Astrocyte (in vitro differentiated cells and primary cell): ENCODE data around the gene DCAF15. TPM values are rescaled to one million over a fixed set of nuclear protein-coding genes. Genes with fewer than 3 reads are reported as not detected.

Experiments used
- DNase-seq: peaks from one replicate; pipeline ENCODE4 v3.0.0-alpha.2; 2010; ENCODE audit warnings: low read depth
- FAIRE-seq: peaks from 2 replicates; lab custom pipeline; 2011; peaks lifted over from hg19 to GRCh38; lab: Jason Lieb, UNC
- H2AFZ ChIP-seq: 2 replicates; pipeline ENCODE4 v1.6.0; 2012; ENCODE audit warnings: low read depth, low read length, inconsistent platforms
- H3K27ac ChIP-seq: 2 replicates; pipeline ENCODE4 v1.5.1; 2011; ENCODE audit warnings: low read depth, low read length, inconsistent platforms
- H3K27me3 ChIP-seq: 2 replicates; pipeline ENCODE4 v1.6.0; 2011; ENCODE audit warnings: low read length, inconsistent platforms; ENCODE audit not compliant: insufficient read depth
- H3K36me3 ChIP-seq: 2 replicates; pipeline ENCODE4 v1.5.1; 2011; ENCODE audit warnings: low read length, inconsistent platforms; ENCODE audit not compliant: insufficient read depth
- H3K4me1 ChIP-seq: 2 replicates; pipeline ENCODE4 v1.5.1; 2011; ENCODE audit warnings: low read length, inconsistent platforms; ENCODE audit not compliant: insufficient read depth
- H3K4me2 ChIP-seq: 2 replicates; pipeline ENCODE4 v1.6.0; 2012; ENCODE audit warnings: low read length, inconsistent platforms
- H3K4me3 ChIP-seq: 2 replicates; pipeline ENCODE4 v1.5.1; 2011; ENCODE audit warnings: low read depth, mild to moderate bottlenecking, low read length, inconsistent platforms; ENCODE audit not compliant: insufficient read depth
- H3K79me2 ChIP-seq: 2 replicates; pipeline ENCODE4 v1.6.0; 2012; ENCODE audit warnings: mild to moderate bottlenecking, low read length, inconsistent platforms; ENCODE audit not compliant: insufficient read depth
- H3K9ac ChIP-seq: 2 replicates; pipeline ENCODE4 v1.6.0; 2012; ENCODE audit warnings: mild to moderate bottlenecking, low read length, inconsistent platforms
- H3K9me3 ChIP-seq: 2 replicates; pipeline ENCODE4 v1.5.1; 2012; ENCODE audit warnings: low read depth, mild to moderate bottlenecking, low read length, inconsistent platforms; ENCODE audit not compliant: insufficient read depth
- H4K20me1 ChIP-seq: 2 replicates; pipeline ENCODE4 v1.6.0; 2012; ENCODE audit warnings: low read length, inconsistent platforms; ENCODE audit not compliant: insufficient read depth
- H3K27ac Mint-ChIP-seq: one replicate; pipeline ENCODE4 v1.8.0; 2021; ENCODE audit warnings: mild to moderate bottlenecking, mixed read lengths; ENCODE audit not compliant: unreplicated experiment
- H3K27me3 Mint-ChIP-seq: one replicate; pipeline ENCODE4 v1.8.0; 2021; ENCODE audit warnings: low read depth, mixed read lengths; ENCODE audit not compliant: unreplicated experiment
- H3K36me3 Mint-ChIP-seq: one replicate; pipeline ENCODE4 v1.8.0; 2021; ENCODE audit warnings: low read depth, mixed read lengths; ENCODE audit not compliant: unreplicated experiment
- H3K4me1 Mint-ChIP-seq: one replicate; pipeline ENCODE4 v1.8.0; 2021; ENCODE audit warnings: low read depth, mixed read lengths; ENCODE audit not compliant: unreplicated experiment
- H3K4me3 Mint-ChIP-seq: one replicate; pipeline ENCODE4 v1.8.0; 2021; ENCODE audit warnings: mild to moderate bottlenecking, moderate library complexity, mixed read lengths; ENCODE audit not compliant: unreplicated experiment
- H3K9me3 Mint-ChIP-seq: one replicate; pipeline ENCODE4 v1.8.0; 2021; ENCODE audit warnings: mild to moderate bottlenecking, mixed read lengths; ENCODE audit not compliant: unreplicated experiment
- EZH2 ChIP-seq: IDR thresholded peaks from 2 replicates; pipeline ENCODE4 v1.6.1; 2012; ENCODE audit warnings: mild to moderate bottlenecking, low read length, inconsistent platforms; ENCODE audit not compliant: insufficient read depth
- total RNA-seq: library from RNA; stranded (reverse); gene quantifications from 2 replicates; pipeline ENCODE4 v1.2.1, GENCODE V29; 2021
- TF ChIP-seq, protein P1 (sequence below): IDR thresholded peaks from 2 replicates; pipeline ENCODE4 v1.5.1; 2011; ENCODE audit warnings: low read depth, mild to moderate bottlenecking, inconsistent platforms, low read length, moderate library complexity; ENCODE audit not compliant: insufficient read depth

Gene DCAF15
- total RNA-seq, 1 donor from 2014 or later = 32.2 TPM

DNA sequence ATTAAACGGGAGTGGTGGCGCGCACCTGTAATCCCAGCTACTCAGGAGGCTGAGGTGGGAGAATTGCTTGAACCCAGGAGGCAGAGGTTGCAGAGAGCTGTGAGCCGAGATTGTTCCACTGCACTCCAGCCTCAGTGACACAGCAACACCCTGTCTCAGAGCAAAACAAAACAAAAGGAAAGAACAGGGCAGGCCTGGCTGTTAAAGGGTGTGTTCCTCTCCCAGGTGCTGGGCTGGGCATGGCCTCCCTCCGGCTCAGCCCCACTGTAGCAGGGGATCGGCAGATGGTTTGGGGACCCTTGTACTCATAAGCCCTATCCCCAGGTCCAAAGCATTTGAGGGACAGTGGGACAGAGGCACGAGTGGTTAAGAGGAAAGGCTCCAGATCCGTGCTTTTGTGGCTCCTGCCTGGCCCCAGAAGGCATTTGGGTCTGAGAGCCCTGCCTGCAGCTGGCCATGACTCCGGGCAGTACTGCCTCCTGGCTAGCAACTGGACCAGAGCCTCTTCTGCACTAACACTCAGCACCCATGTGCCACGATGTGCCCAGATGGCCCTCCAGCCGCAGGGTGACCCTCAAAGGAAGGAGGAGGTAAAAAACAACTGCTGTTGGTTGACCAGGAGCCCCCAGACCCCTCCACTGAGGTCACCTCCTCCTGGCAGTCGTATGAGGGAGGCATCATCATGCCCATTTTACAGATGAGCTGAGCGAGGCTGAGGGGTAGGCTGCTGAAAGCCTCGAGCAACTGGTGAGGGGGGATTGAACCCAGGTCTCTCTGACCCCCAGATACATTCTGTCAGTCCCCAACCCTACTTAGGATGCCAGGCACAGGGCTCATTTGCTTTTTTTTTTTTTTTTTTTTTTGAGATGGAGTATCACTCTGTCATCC is 43.8 kb downstream of the DCAF15 start:
- TF ChIP-seq, protein P1, sequence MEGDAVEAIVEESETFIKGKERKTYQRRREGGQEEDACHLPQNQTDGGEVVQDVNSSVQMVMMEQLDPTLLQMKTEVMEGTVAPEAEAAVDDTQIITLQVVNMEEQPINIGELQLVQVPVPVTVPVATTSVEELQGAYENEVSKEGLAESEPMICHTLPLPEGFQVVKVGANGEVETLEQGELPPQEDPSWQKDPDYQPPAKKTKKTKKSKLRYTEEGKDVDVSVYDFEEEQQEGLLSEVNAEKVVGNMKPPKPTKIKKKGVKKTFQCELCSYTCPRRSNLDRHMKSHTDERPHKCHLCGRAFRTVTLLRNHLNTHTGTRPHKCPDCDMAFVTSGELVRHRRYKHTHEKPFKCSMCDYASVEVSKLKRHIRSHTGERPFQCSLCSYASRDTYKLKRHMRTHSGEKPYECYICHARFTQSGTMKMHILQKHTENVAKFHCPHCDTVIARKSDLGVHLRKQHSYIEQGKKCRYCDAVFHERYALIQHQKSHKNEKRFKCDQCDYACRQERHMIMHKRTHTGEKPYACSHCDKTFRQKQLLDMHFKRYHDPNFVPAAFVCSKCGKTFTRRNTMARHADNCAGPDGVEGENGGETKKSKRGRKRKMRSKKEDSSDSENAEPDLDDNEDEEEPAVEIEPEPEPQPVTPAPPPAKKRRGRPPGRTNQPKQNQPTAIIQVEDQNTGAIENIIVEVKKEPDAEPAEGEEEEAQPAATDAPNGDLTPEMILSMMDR = no peak
- TF ChIP-seq EZH2 = no peak
- H3K4me3 ChIP-seq = no peak overlapping the region
- H3K27me3 Mint-ChIP-seq = no peaks in the 10 kb centered on the region

DNA sequence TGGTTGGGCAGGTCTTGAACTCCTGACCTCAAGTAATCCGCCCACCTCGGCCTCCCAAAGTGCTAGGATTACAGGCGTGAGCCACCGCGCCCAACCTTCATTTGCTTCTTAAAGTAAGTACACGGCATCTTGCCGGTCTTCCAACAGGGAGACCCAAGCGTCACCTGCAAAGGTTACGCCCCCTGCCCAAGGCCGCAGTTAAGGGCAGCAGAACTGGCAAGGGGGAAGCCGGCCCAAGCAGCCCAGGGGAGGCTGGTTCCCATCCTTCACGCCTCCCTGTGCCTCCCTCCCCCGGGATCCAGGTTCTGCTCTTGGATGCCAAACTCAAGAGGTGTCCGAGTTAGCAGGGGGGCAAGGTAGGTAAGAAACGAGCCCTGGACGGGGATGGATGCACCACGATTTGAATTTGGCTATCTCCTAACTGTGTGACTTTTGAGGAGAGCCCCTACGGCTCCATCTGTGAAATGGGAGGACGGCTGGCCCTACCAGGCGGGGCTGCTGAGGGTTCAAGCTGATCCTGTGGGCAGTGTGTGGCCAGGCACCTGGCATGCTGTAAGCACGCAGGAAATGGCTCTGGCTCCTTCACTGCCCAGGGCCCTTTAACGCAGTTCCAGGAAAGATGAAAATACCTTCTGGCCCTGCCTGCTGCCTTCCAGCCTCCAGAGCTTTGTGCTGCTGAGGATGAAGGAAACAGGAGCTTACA is 44.8 kb downstream of the DCAF15 start:
- no peak overlapping the region for H3K27ac ChIP-seq
- H3K4me3 Mint-ChIP-seq = no peak overlapping the region
- FAIRE-seq (no peak), DNase-seq (no peak)
- no peaks in the 10 kb centered on the region for H3K4me1 ChIP-seq
- TF ChIP-seq, protein P1 = no peak
- TF ChIP-seq EZH2 = no peak
- H3K27me3 ChIP-seq = no peaks in the 10 kb centered on the region
- peaks cover 24% of the 10 kb centered on the region for H3K36me3 Mint-ChIP-seq
- no peak overlapping the region for H2AFZ ChIP-seq
- H3K79me2 ChIP-seq = peaks cover 19% of the 10 kb centered on the region
- no peaks in the 10 kb centered on the region for H3K9me3 Mint-ChIP-seq
- H3K36me3 ChIP-seq = no peaks in the 10 kb centered on the region
- no peaks in the 10 kb centered on the region for H3K4me1 Mint-ChIP-seq
- H3K27ac Mint-ChIP-seq = no peak overlapping the region
- peaks cover 19% of the 10 kb centered on the region for H4K20me1 ChIP-seq
- H3K9me3 ChIP-seq = peaks cover 9% of the 10 kb centered on the region
- H3K4me2 ChIP-seq = no peak overlapping the region
- no peak overlapping the region for H3K4me3 ChIP-seq
- H3K27me3 Mint-ChIP-seq = no peaks in the 10 kb centered on the region
- no peak overlapping the region for H3K9ac ChIP-seq

More for the DNA sequence above, 43.8 kb downstream of the DCAF15 start:
- Histone ChIP-seq H3K79me2 (peaks cover 14% of the 10 kb centered on the region), H3K27me3 (no peaks in the 10 kb centered on the region), H2AFZ (no peak overlapping the region), H3K27ac (no peak overlapping the region), H3K9ac (no peak overlapping the region), H3K36me3 (no peaks in the 10 kb centered on the region), H3K4me2 (no peak overlapping the region), H3K9me3 (peaks cover 9% of the 10 kb centered on the region), H3K4me1 (no peaks in the 10 kb centered on the region), H4K20me1 (peaks cover 21% of the 10 kb centered on the region)
- DNase-seq (no peak), FAIRE-seq (no peak)
- Mint-ChIP-seq H3K36me3 (peaks cover 26% of the 10 kb centered on the region), H3K9me3 (no peaks in the 10 kb centered on the region), H3K4me3 (no peak overlapping the region), H3K27ac (no peak overlapping the region), H3K4me1 (no peaks in the 10 kb centered on the region)
